LNCaP clone FGC (cell line): ENCODE results near the gene SAMD9L.
"Not testable (repeated sequence)": the region's sequence is repeated elsewhere in the genome, so short reads cannot be mapped to it uniquely, and the experiment has no call there.

ENCODE experiments used
- DNase-seq: peaks from one replicate; pipeline ENCODE4 v3.0.0-alpha.2; 2011; ENCODE audit warnings: low read depth
- H3K4me3 ChIP-seq: 2 replicates; pipeline ENCODE4 v1.5.1; 2011; ENCODE audit warnings: mild to moderate bottlenecking, low read depth, low read length, control low read depth
- TF ChIP-seq, protein P1 (sequence below): IDR thresholded peaks from 2 replicates; pipeline ENCODE4 v1.5.1; 2012; ENCODE audit warnings: mild to moderate bottlenecking; ENCODE audit not compliant: control insufficient read depth, insufficient read depth; ENCODE audit errors: extremely low read depth

The SAMD9L gene

DNA sequence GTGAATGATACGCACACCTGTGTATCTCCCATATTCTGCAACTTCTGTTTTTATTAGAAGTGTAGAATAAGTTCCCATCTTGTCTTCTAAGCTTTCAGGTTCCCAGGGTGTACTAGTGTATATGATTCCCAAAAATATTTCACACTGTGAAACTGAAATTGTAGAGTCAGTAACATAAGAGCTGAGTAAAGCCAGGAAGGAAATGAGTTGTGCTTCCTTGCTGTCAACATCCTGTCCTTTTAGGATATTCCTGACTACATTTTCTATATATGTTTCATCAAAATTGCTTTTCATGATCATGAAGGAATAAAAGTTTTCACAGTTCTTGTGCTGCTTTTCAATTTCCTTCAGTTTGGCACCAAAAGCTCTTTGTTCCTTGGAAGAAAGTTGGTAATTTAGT lies 15.2 kb downstream of the SAMD9L start:
- TF ChIP-seq, protein P1, sequence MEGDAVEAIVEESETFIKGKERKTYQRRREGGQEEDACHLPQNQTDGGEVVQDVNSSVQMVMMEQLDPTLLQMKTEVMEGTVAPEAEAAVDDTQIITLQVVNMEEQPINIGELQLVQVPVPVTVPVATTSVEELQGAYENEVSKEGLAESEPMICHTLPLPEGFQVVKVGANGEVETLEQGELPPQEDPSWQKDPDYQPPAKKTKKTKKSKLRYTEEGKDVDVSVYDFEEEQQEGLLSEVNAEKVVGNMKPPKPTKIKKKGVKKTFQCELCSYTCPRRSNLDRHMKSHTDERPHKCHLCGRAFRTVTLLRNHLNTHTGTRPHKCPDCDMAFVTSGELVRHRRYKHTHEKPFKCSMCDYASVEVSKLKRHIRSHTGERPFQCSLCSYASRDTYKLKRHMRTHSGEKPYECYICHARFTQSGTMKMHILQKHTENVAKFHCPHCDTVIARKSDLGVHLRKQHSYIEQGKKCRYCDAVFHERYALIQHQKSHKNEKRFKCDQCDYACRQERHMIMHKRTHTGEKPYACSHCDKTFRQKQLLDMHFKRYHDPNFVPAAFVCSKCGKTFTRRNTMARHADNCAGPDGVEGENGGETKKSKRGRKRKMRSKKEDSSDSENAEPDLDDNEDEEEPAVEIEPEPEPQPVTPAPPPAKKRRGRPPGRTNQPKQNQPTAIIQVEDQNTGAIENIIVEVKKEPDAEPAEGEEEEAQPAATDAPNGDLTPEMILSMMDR: no peak
- no peak overlapping the region for H3K4me3 ChIP-seq
- DNase-seq: no peak

DNA sequence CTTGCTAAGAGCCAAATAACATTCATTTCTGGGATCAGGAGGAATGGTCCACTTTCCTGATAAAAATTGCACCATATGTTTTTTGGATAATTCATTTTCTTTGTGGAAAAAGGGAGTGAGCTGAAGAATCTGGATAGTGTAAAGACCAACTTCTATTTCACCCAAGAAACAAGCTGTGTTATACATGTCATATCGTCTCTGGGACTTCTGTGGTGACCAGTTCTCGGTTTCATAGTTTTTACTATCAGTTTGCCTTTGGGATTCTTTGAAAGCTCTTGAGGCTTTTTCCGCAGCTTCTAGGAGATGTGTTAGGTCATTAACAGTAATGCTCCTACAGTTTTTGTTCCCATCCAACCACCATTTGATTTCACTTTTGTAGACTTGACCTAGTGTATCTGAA lies 16.0 kb downstream of the SAMD9L start:
- DNase-seq: no peak
- H3K4me3 ChIP-seq: no peak overlapping the region
- TF ChIP-seq, protein P1: no peak

DNA sequence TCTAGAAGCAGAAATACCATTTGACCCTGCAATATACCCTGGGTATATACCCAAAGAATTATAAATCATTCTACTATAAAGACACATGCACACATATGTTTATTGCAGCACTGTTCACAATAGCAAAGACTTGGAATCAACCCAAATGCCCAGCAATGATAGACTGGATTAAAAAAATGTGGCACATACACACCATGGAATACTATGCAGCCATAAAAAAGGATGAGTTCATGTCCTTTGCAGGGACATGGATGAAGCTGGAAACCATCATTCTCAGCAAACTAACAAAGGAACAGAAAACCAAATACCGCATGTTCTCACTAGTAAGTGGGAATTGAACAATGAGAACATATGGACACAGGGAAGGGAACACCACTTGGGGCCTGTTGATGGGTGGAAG lies 21.2 kb downstream of the SAMD9L start:
- H3K4me3 ChIP-seq: not testable (repeated sequence)

DNA sequence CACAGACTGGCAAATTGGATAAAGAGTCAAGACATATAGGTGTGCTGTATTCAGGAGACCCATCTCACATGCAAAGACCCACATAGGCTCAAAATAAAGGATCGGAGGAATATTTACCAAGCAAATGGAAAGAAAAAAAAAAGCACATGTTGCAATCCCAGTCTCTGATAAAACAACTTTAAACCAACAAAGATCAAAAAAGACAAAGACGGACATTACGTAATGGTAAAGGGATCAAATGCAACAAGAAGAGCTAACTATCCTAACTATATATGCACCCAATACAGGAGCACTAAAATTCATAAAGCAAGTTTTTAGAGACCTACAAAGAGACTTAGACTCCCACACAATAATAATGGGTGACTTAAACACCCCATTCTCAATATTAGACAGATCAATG lies 24.7 kb downstream of the SAMD9L start:
- DNase-seq, H3K4me3 ChIP-seq: not testable (repeated sequence)

More for the DNA sequence above, 21.2 kb downstream of the SAMD9L start:
- DNase-seq: not testable (repeated sequence)

DNA sequence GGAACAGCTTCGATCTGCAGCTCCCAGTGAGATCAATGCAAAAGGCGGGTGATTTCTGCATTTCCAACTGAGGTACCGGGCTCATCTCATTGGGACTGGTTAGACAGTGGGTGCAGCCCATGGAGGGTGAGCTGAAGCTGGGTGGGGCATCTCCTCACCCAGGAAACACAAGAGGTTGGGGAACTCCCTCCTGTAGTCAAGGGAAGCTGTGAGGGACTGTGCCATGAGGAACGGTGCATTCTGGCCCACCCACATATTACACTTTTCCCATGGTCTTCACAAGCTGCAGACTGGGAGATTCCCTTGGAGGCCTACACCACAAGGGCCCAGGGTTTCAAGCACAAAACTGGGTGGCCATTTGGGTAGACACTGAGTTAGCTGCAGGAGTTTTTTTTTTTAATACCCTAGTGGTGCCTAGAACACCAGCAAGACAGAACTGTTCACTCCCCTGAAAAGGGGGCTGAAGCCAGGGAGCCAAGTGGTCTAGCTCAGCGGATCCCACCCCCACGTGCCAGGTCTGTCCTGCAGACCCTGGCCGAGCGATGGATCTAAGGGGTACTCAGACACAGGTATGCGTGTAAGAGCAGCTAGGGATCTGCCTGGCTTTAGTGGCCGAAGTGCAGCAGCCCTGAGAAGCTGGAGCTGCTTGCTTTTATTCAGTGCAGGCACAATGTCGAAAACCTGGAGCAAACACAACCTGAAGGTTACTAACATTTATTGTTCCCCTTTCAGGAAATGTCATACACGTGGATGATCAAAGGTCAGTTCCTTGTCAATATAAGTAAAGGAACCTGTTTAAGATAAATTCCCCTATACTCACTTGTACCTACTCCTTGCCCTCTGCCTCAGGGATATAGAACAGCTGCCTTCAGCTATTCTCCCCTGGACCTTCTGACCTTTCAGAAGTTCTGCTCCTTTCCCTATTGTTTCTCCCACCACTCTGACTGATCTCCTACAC lies 27.3 kb downstream of the SAMD9L start:
- TF ChIP-seq, protein P1: no peak
- H3K4me3 ChIP-seq: no peak overlapping the region
- DNase-seq: no peak

DNA sequence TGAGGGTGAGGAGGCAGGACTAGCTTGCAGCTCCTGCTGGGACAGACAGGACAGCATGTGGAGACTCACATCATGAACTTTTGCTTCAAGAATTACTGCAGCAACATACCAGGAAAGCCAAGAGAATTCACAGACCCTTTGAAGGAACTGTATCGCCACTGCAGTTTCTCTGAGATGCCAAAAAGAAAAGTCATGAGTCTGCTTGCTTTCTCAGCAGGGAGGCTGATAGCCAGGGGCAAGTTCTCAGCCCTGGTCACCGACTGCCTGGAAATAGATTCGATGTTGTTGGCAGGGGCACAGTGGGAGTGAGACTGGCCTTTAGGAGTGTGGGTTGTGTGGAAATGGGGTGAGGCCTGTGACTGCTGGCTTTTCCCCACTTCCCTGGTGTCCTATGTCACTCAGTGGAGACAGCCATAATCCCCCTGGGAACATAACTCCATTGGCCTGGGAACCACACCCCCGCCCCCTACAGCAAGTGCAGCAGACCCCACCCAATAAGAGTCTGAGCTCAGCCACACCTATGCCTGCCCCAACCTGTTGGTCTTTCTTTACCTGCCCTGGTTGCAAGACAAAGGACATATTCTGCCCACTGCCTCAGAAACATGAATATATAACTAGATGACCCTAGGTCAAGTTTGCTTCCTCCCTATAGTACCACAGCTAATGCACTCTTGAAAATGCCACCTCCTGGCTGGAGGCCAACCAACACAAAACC lies 28.8 kb downstream of the SAMD9L start:
- H3K4me3 ChIP-seq: no peak overlapping the region
- TF ChIP-seq, protein P1: no peak
- no peak for DNase-seq

DNA sequence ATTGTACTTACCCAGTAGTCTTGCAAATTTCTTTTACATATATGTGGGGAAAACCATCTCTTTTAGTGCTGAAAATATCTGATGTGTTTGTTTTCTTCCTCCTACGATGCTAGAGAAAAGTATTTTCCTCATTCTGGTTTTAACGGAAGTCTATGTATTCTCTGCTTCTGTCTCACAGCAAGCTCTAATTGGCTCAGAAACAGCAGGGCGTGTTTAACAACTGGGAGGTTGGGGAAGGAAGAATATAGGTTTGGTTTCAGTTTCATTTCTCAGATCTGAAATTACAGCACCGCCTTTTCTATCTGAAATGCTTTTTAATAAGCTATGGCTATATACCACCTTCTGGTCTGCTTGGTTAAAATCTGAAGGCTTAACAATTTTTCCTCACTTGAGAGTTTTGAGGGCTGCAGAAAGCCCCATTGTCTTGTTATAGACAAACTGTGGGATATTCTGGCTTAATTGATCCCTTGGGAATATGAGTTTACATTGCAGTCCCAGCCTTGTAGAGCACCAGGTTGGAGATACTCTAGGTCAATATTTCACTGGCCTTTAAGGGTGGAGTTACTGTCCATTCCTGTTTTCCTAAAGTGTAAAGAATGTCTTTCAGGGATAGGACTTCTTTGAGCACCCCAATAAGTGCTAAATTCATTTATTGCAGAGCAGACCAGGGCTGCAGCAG lies 30.2 kb downstream of the SAMD9L start, which contains the start of gene SAMD9:
SAMD9 (minus strand) TSS at position 128 of the 679 bp plus-strand sequence. CDS start 11,882 bp downstream, outside the sequence.
- DNase-seq: peak; percentile 40
- peak within 1 kb of the TSS; percentile 49 for H3K4me3 ChIP-seq
- TF ChIP-seq, protein P1: no peak
